SK-N-SH (cell line): ENCODE data around the gene SLC24A3. TPM values are rescaled to one million over a fixed set of nuclear protein-coding genes. Genes with fewer than 3 reads are reported as not detected.

Experiments
- CTCF ChIA-PET: fragments of 300-600, 350-600 bp; formaldehyde crosslinking; extraction: SDS; loops from one replicate; lab custom pipeline; 2021; lab: Yijun Ruan, JAX
- POLR2A ChIA-PET: fragments of 350-600 bp; sonication (Branson Sonifier 250); formaldehyde crosslinking; extraction: SDS; loops from one replicate; lab custom pipeline; 2020; ENCODE audit warnings: antibody characterized with exemption, inconsistent platforms; lab: Yijun Ruan, JAX
- DNase-seq: peaks from one replicate; pipeline ENCODE4 v3.0.0; 2012
- H2AFZ ChIP-seq: fragments of 200-600 bp; sonication (generic); 2 replicates; pipeline ENCODE4 v1.8.1; 2016; ENCODE audit warnings: antibody characterized with exemption, mild to moderate bottlenecking, low read depth
- H3F3A ChIP-seq: fragments of 200-600 bp; sonication (generic); replicated peaks from 2 replicates; pipeline ENCODE3; 2016; ENCODE audit warnings: antibody characterized with exemption, mild to moderate bottlenecking; ENCODE audit not compliant: insufficient read depth
- H3K27ac ChIP-seq, 2 experiments: fragments of 200-500 bp in 1 of 2; fragments of 200-600 bp in 1 of 2; sonication (Bioruptor generic) in 1 of 2; sonication (generic), shearing (Covaris generic) in 1 of 2; 2 replicates each; pipeline versions ENCODE4 v1.5.1 to v1.6.1; 2014 to 2016; ENCODE audit warnings: low read depth in 2 of 2, inconsistent platforms in 1 of 2, low read length in 1 of 2, mild to moderate bottlenecking in 1 of 2, mixed read lengths in 1 of 2
- H3K27me3 ChIP-seq: fragments of 200-600 bp; sonication (generic), shearing (Covaris generic); 2 replicates; pipeline ENCODE4 v1.6.1; 2016; ENCODE audit warnings: mixed run types; ENCODE audit not compliant: insufficient read depth
- H3K36me3 ChIP-seq, 2 experiments: fragments of 200-500 bp in 1 of 2; fragments of 200-600 bp in 1 of 2; sonication (Bioruptor generic) in 1 of 2; sonication (generic) in 1 of 2; replicated peaks in 1 of 2; 2 replicates each; pipeline versions ENCODE3 to v1.5.1; 2014 to 2016; ENCODE audit warnings: low read length in 1 of 2, mild to moderate bottlenecking in 1 of 2; ENCODE audit not compliant: insufficient read depth in 2 of 2, control insufficient read depth in 1 of 2
- H3K4me1 ChIP-seq, 2 experiments: fragments of 200-500 bp in 1 of 2; fragments of 200-600 bp in 1 of 2; sonication (Bioruptor generic) in 1 of 2; sonication (generic), shearing (Covaris generic) in 1 of 2; 2 replicates each; pipeline versions ENCODE4 v1.5.1 to v1.6.1; 2014 to 2016; ENCODE audit warnings: low read depth in 1 of 2, low read length in 1 of 2, mixed run types in 1 of 2; ENCODE audit not compliant: insufficient read depth in 2 of 2, control insufficient read depth in 1 of 2
- H3K4me2 ChIP-seq: fragments of 200-600 bp; sonication (generic), shearing (Covaris generic); 2 replicates; pipeline ENCODE4 v1.6.1; 2017; ENCODE audit warnings: mixed run types
- H3K4me3 ChIP-seq, 2 experiments: fragments of 200-500 bp in 1 of 2; fragments of 200-600 bp in 1 of 2; sonication (Bioruptor generic) in 1 of 2; sonication (generic), shearing (Covaris generic) in 1 of 2; 2 replicates each; pipeline versions ENCODE4 v1.5.1 to v1.8.1; 2014 to 2016; ENCODE audit warnings: low read depth in 2 of 2, inconsistent platforms in 1 of 2, low read length in 1 of 2, mild to moderate bottlenecking in 1 of 2, mixed read lengths in 1 of 2, moderate library complexity in 1 of 2
- H3K79me2 ChIP-seq: fragments of 200-600 bp; sonication (generic); 2 replicates; pipeline ENCODE4 v1.8.1; 2017; ENCODE audit warnings: mild to moderate bottlenecking; ENCODE audit not compliant: insufficient read depth
- H3K9ac ChIP-seq: fragments of 200-600 bp; sonication (generic); 2 replicates; pipeline ENCODE4 v1.6.1; 2017; ENCODE audit warnings: mixed run types
- H3K9me2 ChIP-seq: fragments of 200-600 bp; sonication (generic); 2 replicates; pipeline ENCODE4 v1.6.1; 2017; ENCODE audit warnings: mixed run types
- H3K9me3 ChIP-seq: fragments of 200-600 bp; sonication (generic); 2 replicates; pipeline ENCODE4 v1.6.1; 2017; ENCODE audit warnings: mixed run types, mild to moderate bottlenecking, moderate library complexity
- H4K20me1 ChIP-seq: fragments of 200-600 bp; sonication (generic); 2 replicates; pipeline ENCODE4 v1.6.1; 2017; ENCODE audit warnings: mild to moderate bottlenecking, mixed run types; ENCODE audit not compliant: insufficient read depth
- CHD2 ChIP-seq: fragments of 150-350 bp; IDR thresholded peaks from 2 replicates; pipeline ENCODE4 v1.6.1; 2018; ENCODE audit warnings: low read length; ENCODE audit not compliant: partially characterized antibody
- ELF1 ChIP-seq: IDR thresholded peaks from 2 replicates; pipeline ENCODE4 v1.4.0; 2012
- EP300 ChIP-seq, 2 experiments: IDR thresholded peaks; 2 replicates each; pipeline versions ENCODE4 v1.4.0 to v1.6.1; 2012; ENCODE audit warnings: borderline replicate concordance in 1 of 2, low read depth in 1 of 2, low read length in 1 of 2
- JUND ChIP-seq: IDR thresholded peaks from 2 replicates; pipeline ENCODE4 v1.4.0; 2012
- MEF2A ChIP-seq: IDR thresholded peaks from 2 replicates; pipeline ENCODE4 v1.4.0; 2012; ENCODE audit warnings: low read depth, borderline replicate concordance
- MXI1 ChIP-seq: IDR thresholded peaks from 2 replicates; pipeline ENCODE4 v1.6.1; 2012; ENCODE audit warnings: mild to moderate bottlenecking, low read depth, low read length, improper control_type of control experiment
- POLR2AphosphoS5 ChIP-seq: IDR thresholded peaks from 2 replicates; pipeline ENCODE4 v1.6.1; 2012; ENCODE audit warnings: low read depth, low read length
- RAD21 ChIP-seq: IDR thresholded peaks from 2 replicates; pipeline ENCODE4 v1.6.1; 2012; ENCODE audit warnings: mild to moderate bottlenecking, low read length
- RCOR1 ChIP-seq: fragments of 150-350 bp; IDR thresholded peaks from 2 replicates; pipeline ENCODE4 v1.6.1; 2017; ENCODE audit warnings: antibody characterized with exemption, low read length
- RFX5 ChIP-seq: IDR thresholded peaks from 2 replicates; pipeline ENCODE4 v1.6.1; 2012; ENCODE audit warnings: mild to moderate bottlenecking, improper control_type of control experiment, low read length
- RXRA ChIP-seq: IDR thresholded peaks from 2 replicates; pipeline ENCODE4 v1.4.0; 2012; ENCODE audit warnings: low read depth, mild to moderate bottlenecking, borderline replicate concordance
- SIN3A ChIP-seq: IDR thresholded peaks from 2 replicates; pipeline ENCODE4 v1.6.1; 2012; ENCODE audit warnings: low read depth, mild to moderate bottlenecking, low read length, moderate library complexity, borderline replicate concordance
- TEAD4 ChIP-seq: IDR thresholded peaks from 2 replicates; pipeline ENCODE4 v1.4.0; 2012; ENCODE audit warnings: mild to moderate bottlenecking, borderline replicate concordance; ENCODE audit not compliant: insufficient read depth
- YY1 ChIP-seq: IDR thresholded peaks from 2 replicates; pipeline ENCODE4 v1.4.0; 2012; ENCODE audit warnings: low read depth, mild to moderate bottlenecking
- WGBS: methylation state at CpG from one replicate; pipeline ENCODE4 v1.1.6; 2017; ENCODE audit warnings: low lambda C conversion rate; 5-methylcytosine and 5-hydroxymethylcytosine counted together
- polyA plus RNA-seq, 3 experiments: library from polyadenylated mRNA; depleted of rRNA; stranded (reverse); fragments of >200 nt; gene quantifications; 2 replicates each; pipeline ENCODE4 v1.2.3, GENCODE V29; 2012
- TF ChIP-seq, protein P1 (sequence below): IDR thresholded peaks from 2 replicates; pipeline ENCODE4; 2012
- TF ChIP-seq, protein P2 (sequence below): fragments of 150-350 bp; IDR thresholded peaks from 2 replicates; pipeline ENCODE4 v1.6.1; 2016; ENCODE audit warnings: mild to moderate bottlenecking, low read depth, low read length
- TF ChIP-seq, protein P3 (sequence below): IDR thresholded peaks from 2 replicates; pipeline ENCODE4 v1.4.0; 2012; ENCODE audit warnings: low read depth, borderline replicate concordance
- TF ChIP-seq, protein P4 (sequence below): IDR thresholded peaks from 2 replicates; pipeline ENCODE4 v1.4.0; 2012; ENCODE audit warnings: low read depth, borderline replicate concordance
- TF ChIP-seq, protein P5 (sequence below): IDR thresholded peaks from 2 replicates; pipeline ENCODE4 v1.4.0; 2012; ENCODE audit warnings: low read depth

The SLC24A3 gene
- polyA plus RNA-seq, 1 of the 3 experiments (the other 2 are of a cell fraction): not detected

DNA sequence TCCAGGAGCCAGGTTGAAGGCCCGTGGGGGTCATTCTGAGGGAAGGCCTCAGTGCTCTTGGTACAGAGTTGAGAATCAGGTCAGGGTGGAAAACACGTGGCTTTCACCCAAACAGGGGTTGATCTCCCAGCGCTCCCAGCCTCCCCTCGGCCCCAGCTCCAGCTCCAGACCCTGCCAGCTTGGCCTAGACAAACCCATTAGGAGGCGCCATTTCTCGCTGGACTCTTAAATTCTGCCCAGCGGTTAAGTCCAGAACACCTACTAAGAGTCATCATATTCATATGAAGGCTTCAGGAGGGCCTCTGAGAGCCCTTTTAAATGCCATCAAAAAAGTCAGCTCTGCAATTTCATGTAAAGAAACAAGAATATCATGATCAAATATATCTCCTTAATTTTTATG lies 387.6 kb downstream of the SLC24A3 start:
- no peaks in the 10 kb centered on the region for H3K79me2 ChIP-seq
- H3K36me3 ChIP-seq: no peaks in the 10 kb centered on the region
- TF ChIP-seq YY1 (no peak), SIN3A (no peak), RCOR1 (no peak), JUND (no peak), ELF1 (no peak), MXI1 (no peak), POLR2AphosphoS5 (no peak), EP300 (IDR thresholded peaks at IDR 0.05; ENCODE audit: borderline replicate concordance in 1 of 2, low read depth in 1 of 2, low read length in 1 of 2) (no peak), RAD21 (no peak), TEAD4 (no peak), RXRA (no peak), RFX5 (no peak), CHD2 (no peak), MEF2A (no peak)
- TF ChIP-seq, protein P1, sequence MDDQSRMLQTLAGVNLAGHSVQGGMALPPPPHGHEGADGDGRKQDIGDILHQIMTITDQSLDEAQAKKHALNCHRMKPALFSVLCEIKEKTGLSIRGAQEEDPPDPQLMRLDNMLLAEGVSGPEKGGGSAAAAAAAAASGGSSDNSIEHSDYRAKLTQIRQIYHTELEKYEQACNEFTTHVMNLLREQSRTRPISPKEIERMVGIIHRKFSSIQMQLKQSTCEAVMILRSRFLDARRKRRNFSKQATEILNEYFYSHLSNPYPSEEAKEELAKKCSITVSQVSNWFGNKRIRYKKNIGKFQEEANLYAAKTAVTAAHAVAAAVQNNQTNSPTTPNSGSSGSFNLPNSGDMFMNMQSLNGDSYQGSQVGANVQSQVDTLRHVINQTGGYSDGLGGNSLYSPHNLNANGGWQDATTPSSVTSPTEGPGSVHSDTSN: no peak
- TF ChIP-seq, protein P2, sequence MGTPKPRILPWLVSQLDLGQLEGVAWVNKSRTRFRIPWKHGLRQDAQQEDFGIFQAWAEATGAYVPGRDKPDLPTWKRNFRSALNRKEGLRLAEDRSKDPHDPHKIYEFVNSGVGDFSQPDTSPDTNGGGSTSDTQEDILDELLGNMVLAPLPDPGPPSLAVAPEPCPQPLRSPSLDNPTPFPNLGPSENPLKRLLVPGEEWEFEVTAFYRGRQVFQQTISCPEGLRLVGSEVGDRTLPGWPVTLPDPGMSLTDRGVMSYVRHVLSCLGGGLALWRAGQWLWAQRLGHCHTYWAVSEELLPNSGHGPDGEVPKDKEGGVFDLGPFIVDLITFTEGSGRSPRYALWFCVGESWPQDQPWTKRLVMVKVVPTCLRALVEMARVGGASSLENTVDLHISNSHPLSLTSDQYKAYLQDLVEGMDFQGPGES: no peak
- TF ChIP-seq, protein P3, sequence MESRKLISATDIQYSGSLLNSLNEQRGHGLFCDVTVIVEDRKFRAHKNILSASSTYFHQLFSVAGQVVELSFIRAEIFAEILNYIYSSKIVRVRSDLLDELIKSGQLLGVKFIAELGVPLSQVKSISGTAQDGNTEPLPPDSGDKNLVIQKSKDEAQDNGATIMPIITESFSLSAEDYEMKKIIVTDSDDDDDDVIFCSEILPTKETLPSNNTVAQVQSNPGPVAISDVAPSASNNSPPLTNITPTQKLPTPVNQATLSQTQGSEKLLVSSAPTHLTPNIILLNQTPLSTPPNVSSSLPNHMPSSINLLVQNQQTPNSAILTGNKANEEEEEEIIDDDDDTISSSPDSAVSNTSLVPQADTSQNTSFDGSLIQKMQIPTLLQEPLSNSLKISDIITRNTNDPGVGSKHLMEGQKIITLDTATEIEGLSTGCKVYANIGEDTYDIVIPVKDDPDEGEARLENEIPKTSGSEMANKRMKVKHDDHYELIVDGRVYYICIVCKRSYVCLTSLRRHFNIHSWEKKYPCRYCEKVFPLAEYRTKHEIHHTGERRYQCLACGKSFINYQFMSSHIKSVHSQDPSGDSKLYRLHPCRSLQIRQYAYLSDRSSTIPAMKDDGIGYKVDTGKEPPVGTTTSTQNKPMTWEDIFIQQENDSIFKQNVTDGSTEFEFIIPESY: no peak
- TF ChIP-seq, protein P4, sequence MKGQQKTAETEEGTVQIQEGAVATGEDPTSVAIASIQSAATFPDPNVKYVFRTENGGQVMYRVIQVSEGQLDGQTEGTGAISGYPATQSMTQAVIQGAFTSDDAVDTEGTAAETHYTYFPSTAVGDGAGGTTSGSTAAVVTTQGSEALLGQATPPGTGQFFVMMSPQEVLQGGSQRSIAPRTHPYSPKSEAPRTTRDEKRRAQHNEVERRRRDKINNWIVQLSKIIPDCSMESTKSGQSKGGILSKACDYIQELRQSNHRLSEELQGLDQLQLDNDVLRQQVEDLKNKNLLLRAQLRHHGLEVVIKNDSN: no peak
- TF ChIP-seq, protein P5, sequence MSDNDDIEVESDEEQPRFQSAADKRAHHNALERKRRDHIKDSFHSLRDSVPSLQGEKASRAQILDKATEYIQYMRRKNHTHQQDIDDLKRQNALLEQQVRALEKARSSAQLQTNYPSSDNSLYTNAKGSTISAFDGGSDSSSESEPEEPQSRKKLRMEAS: no peak
- H2AFZ ChIP-seq: no peak overlapping the region
- H4K20me1 ChIP-seq: no peaks in the 10 kb centered on the region
- no peak overlapping the region for H3K9ac ChIP-seq
- no peak overlapping the region for H3K4me3 ChIP-seq
- H3F3A ChIP-seq: no peaks in the 10 kb centered on the region
- DNase-seq: no peak
- no peaks in the 10 kb centered on the region for H3K4me1 ChIP-seq
- H3K27ac ChIP-seq: no peak overlapping the region
- no peak overlapping the region for H3K4me2 ChIP-seq
- WGBS: 33% methylated on average over 3 of the region's 7 CpGs
- no peaks in the 10 kb centered on the region; the same call in 1 of the 2 replicates for H3K27me3 ChIP-seq
- H3K9me3 ChIP-seq: no peaks in the 10 kb centered on the region
- H3K9me2 ChIP-seq: no peaks in the 10 kb centered on the region
- ChIA-PET CTCF (no interaction called here), POLR2A (no interaction called here)
